ENCODE data around the gene F10. TPM values are rescaled to one million over a fixed set of nuclear protein-coding genes. Genes with fewer than 3 reads are reported as not detected.

The F10 gene
- total and polyA plus RNA-seq, 8 donors, result 1.1 to 59.4 (median 3.8) TPM

GRCh38 chr13:113138792-113139551 lies 16.4 kb downstream of the F10 start:
- H3K36me3 ChIP-seq, result no peaks in the 10 kb centered on the region
- no peak for ATAC-seq
- H3K4me1 ChIP-seq, result no peaks in the 10 kb centered on the region
- 61 to 71% methylated on average over 16 of the region's 16 CpGs for WGBS, 2 donors
- intact Hi-C loops (cut with DNase I), result no loop called here
- H3K27me3 ChIP-seq, result no peaks in the 10 kb centered on the region
- no peak overlapping the region for H3K27ac ChIP-seq
- no peak for DNase-seq
- H3K9me3 ChIP-seq, result no peaks in the 10 kb centered on the region
- no peak for FAIRE-seq
- TF ChIP-seq CTCF (IDR thresholded peaks at IDR 0.05), result no peak
- no peak overlapping the region for H3K4me3 ChIP-seq

GRCh38 chr13:113139577-113139976 lies 17.0 kb downstream of the F10 start:
- Histone ChIP-seq H3K27me3 (no peaks in the 10 kb centered on the region), H3K27ac (no peak overlapping the region), H3K4me3 (no peak overlapping the region), H3K36me3 (no peaks in the 10 kb centered on the region), H3K9me3 (no peaks in the 10 kb centered on the region), H3K4me1 (no peaks in the 10 kb centered on the region)
- DNase-seq (no peak), FAIRE-seq (no peak), ATAC-seq (no peak)
- intact Hi-C loops (cut with DNase I), result no loop called here
- TF ChIP-seq CTCF (IDR thresholded peaks at IDR 0.05), result no peak
- 69 to 73% methylated on average over 5 of the region's 5 CpGs for WGBS, 2 donors

- H3K36me3 ChIP-seq, result no peaks in the 10 kb centered on the region
- no peaks in the 10 kb centered on the region for H3K4me1 ChIP-seq
- H3K9me3 ChIP-seq, result no peaks in the 10 kb centered on the region
- no peak for FAIRE-seq
- intact Hi-C loops (cut with DNase I), result no loop called here
- H3K27me3 ChIP-seq, result no peaks in the 10 kb centered on the region
- no peak for ATAC-seq
- 87 to 91% methylated on average over 26 of the region's 26 CpGs for WGBS, 2 donors
- DNase-seq, result peak in 1 of 6 donors; percentile 48
- H3K4me3 ChIP-seq, result no peak overlapping the region
- no peak overlapping the region for H3K27ac ChIP-seq
- TF ChIP-seq CTCF (IDR thresholded peaks at IDR 0.05), result no peak
These were observed 18.3 kb downstream of the F10 start for GRCh38 chr13:113140677-113141600.

GRCh38 chr13:113141601-113141970 lies 19.0 kb downstream of the F10 start:
- H3K36me3 ChIP-seq, result no peaks in the 10 kb centered on the region
- WGBS, 2 donors, result 82 to 87% methylated on average over 18 of the region's 18 CpGs
- no peaks in the 10 kb centered on the region for H3K9me3 ChIP-seq
- DNase-seq (peak in 1 of 6 donors; percentile 64), ATAC-seq (no peak), FAIRE-seq (no peak)
- no peak overlapping the region for H3K4me3 ChIP-seq
- no peaks in the 10 kb centered on the region for H3K4me1 ChIP-seq
- H3K27ac ChIP-seq, result no peak overlapping the region
- no peak for TF ChIP-seq CTCF (IDR thresholded peaks at IDR 0.05)
- H3K27me3 ChIP-seq, result no peaks in the 10 kb centered on the region
- intact Hi-C loops (cut with DNase I), result no loop called here
